HG03457 (cell line): Measurements from ENCODE around the gene VTI1A.
"Not testable (repeated sequence)": the region's sequence is repeated elsewhere in the genome, so short reads cannot be mapped to it uniquely, and the experiment has no call there.

Source experiments
- ATAC-seq: cut with Tn5 transposase; IDR thresholded peaks from one replicate; pipeline ENCODE4 v1.9.1; 2021; ENCODE audit warnings: moderate number of reproducible peaks; ENCODE audit not compliant: unreplicated experiment

Gene VTI1A

GRCh38 chr10:112446855-112447619 lies at the start of gene VTI1A, which contains the start of gene ZDHHC6:
VTI1A (plus strand) TSS chr10:112447215; CDS start chr10:112447374, 159 bp downstream.
ZDHHC6 (minus strand) TSS chr10:112446914; CDS start chr10:112445436, 1,478 bp downstream.
- peak; percentile 81 for ATAC-seq

GRCh38 chr10:112397592-112397991 lies 49.4 kb upstream of the VTI1A start:
- ATAC-seq = no peak

GRCh38 chr10:112402917-112403316 lies 44.1 kb upstream of the VTI1A start:
- ATAC-seq = no peak

GRCh38 chr10:112404617-112405016 lies 42.4 kb upstream of the VTI1A start:
- no peak for ATAC-seq

- not testable (repeated sequence) for ATAC-seq
These were observed 40.2 kb upstream of the VTI1A start for GRCh38 chr10:112406806-112407205.

- ATAC-seq = no peak
These were observed 39.3 kb upstream of the VTI1A start for GRCh38 chr10:112407696-112408095.

GRCh38 chr10:112409299-112409698 lies 37.7 kb upstream of the VTI1A start:
- ATAC-seq = no peak

- no peak for ATAC-seq
These were observed 37.3 kb upstream of the VTI1A start for GRCh38 chr10:112409755-112410154.

- ATAC-seq = no peak
These were observed 34.3 kb upstream of the VTI1A start for GRCh38 chr10:112412696-112413095.

- no peak for ATAC-seq
These were observed 25.3 kb upstream of the VTI1A start for GRCh38 chr10:112421731-112422130.

- ATAC-seq = no peak
These were observed 22.4 kb upstream of the VTI1A start for GRCh38 chr10:112424651-112425050.

GRCh38 chr10:112426111-112426510 lies 20.9 kb upstream of the VTI1A start:
- no peak for ATAC-seq

- ATAC-seq = no peak
These were observed 17.9 kb upstream of the VTI1A start for GRCh38 chr10:112429147-112429546.

GRCh38 chr10:112429654-112430230 lies 17.3 kb upstream of the VTI1A start:
- ATAC-seq = no peak

- no peak for ATAC-seq
These were observed 13.9 kb upstream of the VTI1A start for GRCh38 chr10:112433136-112433535.

GRCh38 chr10:112434988-112435619 lies 11.9 kb upstream of the VTI1A start:
- no peak for ATAC-seq

GRCh38 chr10:112438356-112438755 lies 8.7 kb upstream of the VTI1A start:
- no peak for ATAC-seq

- ATAC-seq = no peak
These were observed 5.5 kb upstream of the VTI1A start for GRCh38 chr10:112441520-112441919.

GRCh38 chr10:112442063-112442462 lies 5.0 kb upstream of the VTI1A start:
- no peak for ATAC-seq

- ATAC-seq = no peak
These were observed 760 bp upstream of the VTI1A start for GRCh38 chr10:112446055-112446854.

GRCh38 chr10:112447620-112447928 lies 559 bp downstream of the VTI1A start:
- no peak for ATAC-seq
